GM12878 (cell line): ENCODE measurements around the gene UBQLN4. TPM values are rescaled to one million over a fixed set of nuclear protein-coding genes. Genes with fewer than 3 reads are reported as not detected.

Source experiments
- BRCA1 ChIP-seq: IDR thresholded peaks from 2 replicates; pipeline ENCODE4 v1.6.1; 2011; ENCODE audit warnings: low read depth, low read length, improper control_type of control experiment
- CBX3 ChIP-seq: fragments of 200-600 bp; sonication (generic); IDR thresholded peaks from 2 replicates; pipeline ENCODE4 v1.6.1; 2016; ENCODE audit warnings: low read depth, borderline replicate concordance
- CEBPB ChIP-seq, 2 experiments: fragments of 150-350 bp in 1 of 2; IDR thresholded peaks; 2 replicates each; pipeline ENCODE4 v1.6.1; 2012 to 2014; ENCODE audit warnings: low read depth in 2 of 2, low read length in 2 of 2, borderline replicate concordance in 1 of 2, inconsistent platforms in 1 of 2
- CREM ChIP-seq: IDR thresholded peaks from 2 replicates; pipeline ENCODE4 v1.6.1; 2014; ENCODE audit warnings: antibody characterized with exemption, low read depth
- JUND ChIP-seq: IDR thresholded peaks from 2 replicates; pipeline ENCODE4 v1.6.1; 2012; ENCODE audit warnings: low read depth, mild to moderate bottlenecking, low read length, improper control_type of control experiment, moderate library complexity
- PAX5 ChIP-seq: IDR thresholded peaks from 2 replicates; pipeline ENCODE4 v1.6.1; 2011; ENCODE audit warnings: low read depth, low read length, borderline replicate concordance
- POU2F2 ChIP-seq: IDR thresholded peaks from 3 replicates; pipeline ENCODE4 v1.6.1; 2011; ENCODE audit warnings: low read depth, mild to moderate bottlenecking, low read length, borderline replicate concordance
- RFX5 ChIP-seq: IDR thresholded peaks from 2 replicates; pipeline ENCODE4 v1.6.1; 2011; ENCODE audit warnings: low read depth, low read length, improper control_type of control experiment
- SMARCA5 ChIP-seq: fragments of 450-650 bp; IDR thresholded peaks from 2 replicates; pipeline ENCODE4 v1.6.1; 2017; ENCODE audit warnings: mild to moderate bottlenecking
- STAT3 ChIP-seq: IDR thresholded peaks from 2 replicates; pipeline ENCODE4 v1.6.1; 2011; ENCODE audit warnings: low read depth, low read length, improper control_type of control experiment
- SUPT20H ChIP-seq: IDR thresholded peaks from 2 replicates; pipeline ENCODE4 v1.6.1; 2011; ENCODE audit warnings: low read depth, mild to moderate bottlenecking, low read length, moderate library complexity, borderline replicate concordance; ENCODE audit not compliant: control insufficient read depth
- TCF7 ChIP-seq: IDR thresholded peaks from 2 replicates; pipeline ENCODE4 v1.6.1; 2014; ENCODE audit warnings: antibody characterized with exemption, borderline replicate concordance
- ZNF217 ChIP-seq: fragments of 450-650 bp; IDR thresholded peaks from 2 replicates; pipeline ENCODE4 v1.6.1; 2017; ENCODE audit warnings: antibody characterized with exemption, mild to moderate bottlenecking
- ZNF24 ChIP-seq: fragments of 450-650 bp; IDR thresholded peaks from 2 replicates; pipeline ENCODE4 v1.6.1; 2017; ENCODE audit warnings: antibody characterized with exemption, mild to moderate bottlenecking
- ZNF622 ChIP-seq: fragments of 450-650 bp; IDR thresholded peaks from 2 replicates; pipeline ENCODE4 v1.6.1; 2017; ENCODE audit warnings: mild to moderate bottlenecking, inconsistent platforms
- polyA plus RNA-seq, 11 experiments: library from polyadenylated mRNA; depleted of rRNA in 4 of 11; unstranded in 6 of 11; stranded (reverse) in 5 of 11; fragments of >200 nt; fragmentation: Nextera tagmentation in 4 of 11; fragmentation: Illumina TruSeq in 1 of 11; extraction: Ambion mirVana in 4 of 11; extraction: Trizol in 1 of 11; gene quantifications; 1 replicate in 1 of 11; 2 replicates in 10 of 11; pipeline versions ENCODE4 v1.2.1 to v1.2.3, GENCODE V29; 2011 to 2016; ENCODE audit warnings: inconsistent platforms in 2 of 11, missing spikeins in 2 of 11, low read depth in 1 of 11
- total RNA-seq, 4 experiments: library from RNA; depleted of rRNA in 3 of 4; stranded (reverse); fragments of >200 nt in 3 of 4; fragmentation: Illumina TruSeq in 1 of 4; extraction: Trizol in 1 of 4; gene quantifications; 2 replicates each; pipeline versions ENCODE4 v1.2.1 to v1.2.3, GENCODE V29; 2013 to 2021

The UBQLN4 gene
- total and polyA plus RNA-seq, 10 of the 15 experiments (the other 5 are each of a cell fraction or from before 2014, with no cell fraction given), result 10.0 to 44.6 (median 19.7) TPM

DNA sequence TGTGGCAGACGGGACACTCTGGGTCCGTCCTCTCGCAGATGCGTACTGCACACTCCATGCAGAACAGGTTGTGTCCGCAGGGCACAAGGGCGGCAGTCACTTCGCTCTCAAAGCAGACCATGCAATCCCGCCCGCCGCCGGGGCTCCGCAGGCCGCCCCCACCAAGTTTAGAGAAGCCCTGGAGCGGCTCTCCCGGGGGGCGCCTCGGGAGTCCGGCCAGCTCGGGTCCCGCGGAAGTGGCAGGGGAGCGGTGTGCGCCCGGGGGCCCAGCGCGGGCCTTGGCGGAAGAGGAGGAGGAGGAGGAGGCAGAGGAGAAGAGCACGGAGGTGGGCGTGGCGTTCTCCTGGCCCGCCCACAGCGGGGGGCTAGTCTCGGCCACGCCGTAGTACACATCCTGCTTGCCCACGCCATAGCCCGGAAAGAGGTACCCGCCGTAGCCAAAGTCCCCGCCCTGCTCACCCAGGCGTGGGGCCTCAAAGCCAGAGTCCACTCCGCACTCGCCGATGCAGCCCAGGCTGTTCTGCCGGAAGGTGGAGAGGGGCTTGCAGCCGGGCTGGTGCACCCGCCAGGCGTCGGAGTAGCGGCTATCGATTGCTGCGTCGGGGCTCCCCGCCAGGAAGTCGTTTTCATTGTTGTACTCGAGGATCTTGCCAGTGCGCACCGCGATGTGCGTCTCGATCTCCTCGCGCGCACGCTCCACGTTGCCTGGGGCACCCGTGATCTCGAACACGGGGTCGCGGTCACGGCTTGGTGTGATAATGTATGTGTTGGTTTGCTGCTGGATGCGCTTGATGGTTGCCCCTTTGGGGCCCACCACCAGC is 23.2 kb upstream of the UBQLN4 start (continued):
- TF ChIP-seq BRCA1, result no peak
- no peak for TF ChIP-seq STAT3
- TF ChIP-seq TCF7, result no peak
- no peak for TF ChIP-seq ZNF622
- TF ChIP-seq ZNF24, result no peak
- no peak for TF ChIP-seq CREM
- no peak for TF ChIP-seq SUPT20H
- no peak; the same call in 1 of the 2 replicates for TF ChIP-seq ZNF217
- no peak for TF ChIP-seq CBX3
- no peak for TF ChIP-seq RFX5
- TF ChIP-seq PAX5, result peak; percentile 79
- TF ChIP-seq JUND, result no peak
- no peak for TF ChIP-seq CEBPB (IDR thresholded peaks at IDR 0.05; ENCODE audit: borderline replicate concordance in 1 of 2, low read depth in 2 of 2, low read length in 2 of 2)
- peak; percentile 73; the same call in 1 of the 2 replicates for TF ChIP-seq SMARCA5
- TF ChIP-seq POU2F2, result no peak
